Measurements from ENCODE around the gene NUCB2. TPM values are rescaled to one million over a fixed set of nuclear protein-coding genes. Genes with fewer than 3 reads are reported as not detected.

NUCB2 gene
- total and polyA plus RNA-seq, 2 of the 8 experiments (the other 6 are each of a cell fraction or from before 2014, with no cell fraction given): 9.0 to 34.2 TPM

DNA sequence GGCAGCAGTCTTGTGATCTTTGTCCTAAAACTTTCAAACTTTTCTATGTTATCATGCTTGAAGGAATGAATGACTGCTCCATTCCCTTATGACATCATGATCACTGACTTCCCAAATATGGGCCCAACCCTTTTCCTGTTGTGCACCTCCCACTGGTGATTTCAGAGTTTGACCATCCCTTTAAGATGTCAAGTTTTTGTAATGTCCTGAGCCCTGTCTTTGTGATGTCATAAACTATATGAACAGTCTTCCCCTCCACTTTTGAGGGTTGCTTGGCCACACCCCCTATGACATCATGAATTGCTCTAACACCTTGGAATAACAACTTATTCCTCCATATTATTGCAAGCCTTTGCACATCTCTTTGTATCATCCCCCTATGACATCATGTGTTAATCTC is 16.5 kb upstream of the NUCB2 start:
- Histone ChIP-seq H4K5ac (ENCODE audit: insufficient read length, low read depth, low read length) (no peak overlapping the region), H4K20me1 (replicated peaks in 1 of 2; ENCODE audit: control insufficient read depth in 1 of 2, insufficient read depth in 2 of 2, low read length in 2 of 2) (no peaks in the 10 kb centered on the region), H3K4me3 (ENCODE audit: extremely low read depth in 1 of 4, insufficient read depth in 2 of 4, low read depth in 3 of 4, low read length in 4 of 4) (no peak overlapping the region), H3K27me3 (replicated peaks in 1 of 4; ENCODE audit: control insufficient read depth in 3 of 4, extremely low read depth in 1 of 4, insufficient read depth in 3 of 4, low read length in 3 of 4) (no peaks in the 10 kb centered on the region), H2BK120ac (replicated peaks; ENCODE audit: low read depth, low read length) (no peak overlapping the region), H3K9ac (replicated peaks in 1 of 4; ENCODE audit: extremely low read depth in 1 of 4, low read depth in 3 of 4, low read length in 3 of 4) (no peak overlapping the region), H3K56ac (replicated peaks; ENCODE audit: insufficient read length, low read depth, low read length) (no peak overlapping the region), H3K79me1 (ENCODE audit: low read depth, low read length) (no peaks in the 10 kb centered on the region), H2BK20ac (ENCODE audit: low read length) (no peak overlapping the region), H3K14ac (ENCODE audit: insufficient read length) (no peak overlapping the region), H3K79me2 (ENCODE audit: control insufficient read depth in 1 of 2, insufficient read depth in 2 of 2, low read length in 2 of 2) (no peaks in the 10 kb centered on the region), H2AFZ (ENCODE audit: low read length) (no peak overlapping the region), H2BK5ac (ENCODE audit: low read depth, low read length) (no peak overlapping the region), H3K18ac (ENCODE audit: extremely low read depth, low read length) (no peak overlapping the region), H3K23me2 (ENCODE audit: low read depth, low read length) (no peaks in the 10 kb centered on the region), H3K36me3 (ENCODE audit: control insufficient read depth in 2 of 4, insufficient read depth in 4 of 4, low read length in 3 of 4) (no peaks in the 10 kb centered on the region), H4K8ac (ENCODE audit: extremely low read depth, insufficient read depth, low read length) (no peak overlapping the region), H3K4me1 (replicated peaks in 1 of 4; ENCODE audit: control insufficient read depth in 3 of 4, insufficient read depth in 4 of 4, low read length in 3 of 4) (no peaks in the 10 kb centered on the region), H3K27ac (ENCODE audit: low read depth, low read length) (no peak overlapping the region), H3K4me2 (ENCODE audit: insufficient read depth in 1 of 2, low read depth in 2 of 2, low read length in 2 of 2) (no peak overlapping the region), H2BK12ac (ENCODE audit: low read depth, low read length) (no peak overlapping the region), H4K91ac (replicated peaks; ENCODE audit: insufficient read length, low read length) (no peak overlapping the region), H3K4ac (replicated peaks; ENCODE audit: insufficient read length, low read depth, low read length) (no peak overlapping the region), H2AK5ac (ENCODE audit: low read depth, low read length) (no peak overlapping the region), H2BK15ac (ENCODE audit: low read length) (no peak overlapping the region), H3K9me3 (ENCODE audit: insufficient read depth in 2 of 2, low read depth in 1 of 2, low read length in 1 of 2) (no peaks in the 10 kb centered on the region), H3K23ac (ENCODE audit: insufficient read length) (no peak overlapping the region)
- DNase-seq (ENCODE audit: low read depth in 1 of 2, low spot score in 2 of 2) (no peak), FAIRE-seq (no peak)
- CTCF ChIA-PET (ENCODE audit: partially characterized antibody): no interaction called here
- TF ChIP-seq CTCF (IDR thresholded peaks at IDR 0.05; ENCODE audit: control extremely low read depth in 1 of 3, insufficient read depth in 1 of 3, low read depth in 1 of 3, low read length in 3 of 3) (no peak), CREB1 (IDR thresholded peaks at IDR 0.05) (peak; percentile 38; the same call in 1 of the 2 replicates), POLR2A (IDR thresholded peaks at IDR 0.05; ENCODE audit: control extremely low read depth in 1 of 2, low read depth in 2 of 2, low read length in 2 of 2) (no peak)
- POLR2A ChIA-PET (ENCODE audit: partially characterized antibody): no interaction called here

Measured in H1 (cell line).